Neuronal stem cell (in vitro differentiated cells): ENCODE measurements around the gene FYN.

Experiments used
- DNase-seq: peaks from one replicate; pipeline ENCODE4 v3.0.0-alpha.2; 2013; ENCODE audit warnings: low spot score
- H2AFZ ChIP-seq: one replicate; pipeline ENCODE4 v1.6.1; 2013; ENCODE audit warnings: mild to moderate bottlenecking, low read length, inconsistent platforms
- H2AK5ac ChIP-seq: 2 replicates; pipeline ENCODE4 v1.6.1; 2013; ENCODE audit warnings: low read depth, mild to moderate bottlenecking, inconsistent platforms, low read length, moderate library complexity, mixed read lengths
- H2BK120ac ChIP-seq: 2 replicates; pipeline ENCODE4 v1.6.1; 2013; ENCODE audit warnings: low read depth, mild to moderate bottlenecking, inconsistent platforms, low read length, moderate library complexity, mixed read lengths
- H2BK12ac ChIP-seq: one replicate; pipeline ENCODE4 v1.6.1; 2013; ENCODE audit warnings: low read length, inconsistent platforms
- H2BK15ac ChIP-seq: 2 replicates; pipeline ENCODE4 v1.6.1; 2013; ENCODE audit warnings: mild to moderate bottlenecking, low read length, inconsistent platforms, mixed read lengths
- H2BK5ac ChIP-seq: one replicate; pipeline ENCODE4 v1.6.1; 2013; ENCODE audit warnings: inconsistent platforms, mild to moderate bottlenecking, low read length, moderate library complexity
- H3K14ac ChIP-seq: one replicate; pipeline ENCODE4 v1.6.1; 2013; ENCODE audit warnings: low read length, inconsistent platforms
- H3K18ac ChIP-seq: 2 replicates; pipeline ENCODE4 v1.6.1; 2013; ENCODE audit warnings: low read length, inconsistent platforms
- H3K23ac ChIP-seq: 2 replicates; pipeline ENCODE4 v1.6.1; 2013; ENCODE audit warnings: low read depth, mild to moderate bottlenecking, mixed read lengths, low read length, inconsistent platforms; ENCODE audit not compliant: poor library complexity
- H3K27ac ChIP-seq: replicated peaks from 3 replicates; pipeline ENCODE4 v1.5.1; 2013; ENCODE audit warnings: low read length, inconsistent platforms
- H3K27me3 ChIP-seq, 3 experiments: 2 replicates each; pipeline ENCODE4 v1.6.1; 2013; ENCODE audit warnings: low read length in 3 of 3, mild to moderate bottlenecking in 2 of 3, inconsistent platforms in 1 of 3, low read depth in 1 of 3, mixed read lengths in 1 of 3, moderate library complexity in 1 of 3; ENCODE audit not compliant: control insufficient read depth in 3 of 3, insufficient read depth in 3 of 3
- H3K36me3 ChIP-seq, 2 donors: replicated peaks in 1 of 2; 2 replicates each; pipeline ENCODE4 v1.6.1; 2013; ENCODE audit warnings: low read length in 2 of 2; ENCODE audit not compliant: control insufficient read depth in 2 of 2, insufficient read depth in 2 of 2
- H3K4ac ChIP-seq: 2 replicates; pipeline ENCODE4 v1.6.1; 2013; ENCODE audit warnings: inconsistent platforms, mild to moderate bottlenecking, low read length, moderate library complexity
- H3K4me1 ChIP-seq, 2 donors: 1 replicate in 1 of 2; 2 replicates in 1 of 2; pipeline ENCODE4 v1.6.1; 2013; ENCODE audit warnings: low read length in 2 of 2, low read depth in 1 of 2; ENCODE audit not compliant: control insufficient read depth in 2 of 2, insufficient read depth in 1 of 2
- H3K4me2 ChIP-seq: one replicate; pipeline ENCODE4 v1.6.1; 2013; ENCODE audit warnings: mild to moderate bottlenecking, low read length, inconsistent platforms; ENCODE audit not compliant: insufficient read depth, poor library complexity, severe bottlenecking
- H3K4me3 ChIP-seq, 2 donors: 2 replicates each; pipeline ENCODE4 v1.5.1; 2013; ENCODE audit warnings: low read length in 2 of 2, mild to moderate bottlenecking in 2 of 2, inconsistent platforms in 1 of 2, moderate library complexity in 1 of 2
- H3K79me1 ChIP-seq: one replicate; pipeline ENCODE4 v1.6.1; 2013; ENCODE audit warnings: low read depth, mild to moderate bottlenecking, inconsistent platforms, low read length, moderate library complexity
- H3K9ac ChIP-seq: one replicate; pipeline ENCODE4 v1.6.1; 2013; ENCODE audit warnings: mild to moderate bottlenecking, low read depth, low read length, inconsistent platforms; ENCODE audit not compliant: poor library complexity
- H3K9me3 ChIP-seq, 2 donors: replicated peaks in 1 of 2; 2 replicates each; pipeline versions ENCODE3 to v1.6.1; 2013; ENCODE audit warnings: low read length in 2 of 2, mild to moderate bottlenecking in 2 of 2, inconsistent platforms in 1 of 2, low read depth in 1 of 2, mixed read lengths in 1 of 2, moderate library complexity in 1 of 2; ENCODE audit not compliant: control insufficient read depth in 2 of 2, insufficient read depth in 1 of 2
- H4K8ac ChIP-seq: one replicate; pipeline ENCODE4 v1.6.1; 2013; ENCODE audit warnings: low read depth, mild to moderate bottlenecking, inconsistent platforms, low read length, moderate library complexity
- H4K91ac ChIP-seq: one replicate; pipeline ENCODE4 v1.6.1; 2013; ENCODE audit warnings: low read length, low read depth, mild to moderate bottlenecking, inconsistent platforms; ENCODE audit not compliant: poor library complexity
- WGBS, 2 donors: extraction: QIAGEN DNeasy Blood & Tissue Kit; methylation state at CpG; one replicate each; pipeline ENCODE4 v1.1.7; 2013; ENCODE audit warnings: missing lambda C conversion rate in 2 of 2, mixed read lengths in 1 of 2; ENCODE audit not compliant: insufficient read length in 2 of 2, insufficient replicate concordance in 1 of 2; ENCODE audit errors: extremely low coverage in 2 of 2; 5-methylcytosine and 5-hydroxymethylcytosine counted together

Gene FYN

DNA sequence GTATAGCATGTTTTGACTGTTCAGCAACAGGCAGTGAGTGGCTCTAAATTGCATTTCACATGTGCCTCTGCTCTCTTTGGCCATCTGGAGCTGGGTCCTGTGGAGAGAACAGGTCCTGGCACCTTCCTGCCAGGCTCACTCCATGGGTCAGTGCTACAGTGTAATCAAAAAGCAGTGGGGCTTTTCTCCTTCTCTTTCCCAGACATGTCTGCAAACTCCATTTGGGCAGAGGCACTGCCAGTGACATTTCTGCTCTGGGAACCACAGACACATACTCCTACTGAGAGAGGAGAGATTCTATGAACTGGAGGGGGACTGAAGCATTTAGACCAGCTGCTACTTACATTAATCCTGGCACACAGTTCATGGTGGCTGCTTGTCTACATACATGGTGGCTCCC is 199.3 kb downstream of the FYN start:
- Histone ChIP-seq H3K9me3 (no peaks in the 10 kb centered on the region), H3K9ac (no peak overlapping the region), H2BK5ac (no peak overlapping the region), H4K91ac (peak overlapping the region; percentile 38), H3K23ac (no peak overlapping the region), H3K18ac (peak overlapping the region; percentile 81), H2AK5ac (peak overlapping the region; percentile 10), H2BK120ac (no peak overlapping the region), H3K4me3 (no peak overlapping the region), H3K27ac (peak overlapping the region; percentile 61), H2BK15ac (no peak overlapping the region), H3K14ac (no peak overlapping the region), H3K36me3 (peaks cover 14 to 98% of the 10 kb centered on the region in 2 donors), H3K4ac (no peak overlapping the region), H3K4me2 (no peak overlapping the region), H4K8ac (no peak overlapping the region), H3K27me3 (no peaks in the 10 kb centered on the region), H2AFZ (no peak overlapping the region), H2BK12ac (no peak overlapping the region), H3K4me1 (peaks cover 7 to 34% of the 10 kb centered on the region in 2 donors), H3K79me1 (no peaks in the 10 kb centered on the region)
- no peak for DNase-seq

DNA sequence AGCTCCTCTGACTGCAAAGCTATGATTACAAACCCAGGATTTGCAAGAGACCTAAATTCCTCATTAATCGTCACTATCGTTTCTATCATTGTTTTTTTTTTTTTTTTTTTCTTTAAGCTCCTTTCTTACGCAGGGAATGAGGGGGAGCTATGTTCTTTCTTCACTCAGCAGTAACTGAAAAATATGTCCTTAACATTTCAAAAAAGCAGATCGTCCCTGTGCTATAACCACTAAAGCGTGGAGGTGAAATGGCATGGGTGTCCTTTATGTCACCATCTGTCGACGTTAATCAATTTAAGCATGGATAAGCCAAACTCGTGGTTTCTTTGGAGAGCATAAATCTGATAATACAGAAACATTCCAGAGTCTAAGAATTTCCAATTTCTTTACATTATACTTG is 199.7 kb downstream of the FYN start:
- H3K23ac ChIP-seq = no peak overlapping the region
- H3K9ac ChIP-seq = no peak overlapping the region
- H3K4me2 ChIP-seq = no peak overlapping the region
- peaks cover 7 to 34% of the 10 kb centered on the region in 2 donors for H3K4me1 ChIP-seq
- H2BK120ac ChIP-seq = no peak overlapping the region
- WGBS, 2 donors = no CpG with 5 or more reads among the region's 8 CpGs
- no peak overlapping the region for H2BK12ac ChIP-seq
- no peak overlapping the region for H3K18ac ChIP-seq
- DNase-seq = no peak
- H2BK15ac ChIP-seq = no peak overlapping the region
- H3K9me3 ChIP-seq = no peaks in the 10 kb centered on the region
- peak overlapping the region; percentile 79 for H3K27ac ChIP-seq
- no peak overlapping the region for H3K14ac ChIP-seq
- H3K4ac ChIP-seq = no peak overlapping the region
- peak overlapping the region; percentile 10 for H2AK5ac ChIP-seq
- no peak overlapping the region for H2BK5ac ChIP-seq
- no peak overlapping the region for H4K8ac ChIP-seq
- H3K36me3 ChIP-seq = peaks cover 14 to 98% of the 10 kb centered on the region in 2 donors
- no peaks in the 10 kb centered on the region for H3K27me3 ChIP-seq
- no peak overlapping the region for H3K4me3 ChIP-seq
- H3K79me1 ChIP-seq = no peaks in the 10 kb centered on the region
- no peak overlapping the region for H4K91ac ChIP-seq
- H2AFZ ChIP-seq = no peak overlapping the region

DNA sequence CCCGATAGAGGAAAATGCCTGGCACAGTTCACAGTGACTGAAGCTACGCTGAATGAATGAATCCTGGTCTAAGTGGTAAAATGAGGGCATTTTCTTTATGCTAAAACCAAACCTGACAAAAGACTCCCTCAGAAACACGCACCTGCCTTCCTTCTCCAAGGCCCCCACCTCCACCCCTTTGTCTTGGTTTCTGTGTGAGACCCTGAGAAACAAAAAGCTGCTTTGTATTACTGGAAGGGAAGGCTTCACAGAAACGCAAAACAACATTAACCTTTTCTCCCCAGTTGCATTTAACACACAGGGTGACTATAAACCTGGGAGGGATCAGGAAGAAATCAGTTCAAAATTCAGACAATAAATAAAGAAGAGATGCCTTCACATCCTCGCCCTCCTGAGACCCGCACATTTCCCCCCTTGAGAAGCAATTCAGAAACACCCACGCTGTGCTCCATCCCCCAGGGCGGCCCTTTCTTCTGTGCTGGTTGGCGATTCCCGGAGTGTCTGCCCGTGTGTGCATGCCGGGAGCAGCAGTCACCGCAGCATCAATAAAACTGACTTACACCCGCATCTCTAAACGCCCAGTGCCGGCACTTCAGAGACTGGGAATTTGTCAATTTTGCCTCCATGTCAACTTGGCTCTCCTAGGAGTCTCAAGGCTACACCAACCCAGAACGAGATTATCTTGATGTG is 200.3 kb downstream of the FYN start:
- no peak overlapping the region for H3K4me3 ChIP-seq
- H4K91ac ChIP-seq = no peak overlapping the region
- H3K4me2 ChIP-seq = peak overlapping the region; percentile 40
- peak overlapping the region; percentile 21 for H3K18ac ChIP-seq
- H3K23ac ChIP-seq = no peak overlapping the region
- no peaks in the 10 kb centered on the region for H3K9me3 ChIP-seq
- no peak for DNase-seq
- H3K14ac ChIP-seq = no peak overlapping the region
- no peak overlapping the region for H2BK5ac ChIP-seq
- H3K79me1 ChIP-seq = no peaks in the 10 kb centered on the region
- no peak overlapping the region for H2AFZ ChIP-seq
- peaks cover 15 to 98% of the 10 kb centered on the region in 2 donors for H3K36me3 ChIP-seq
- H2BK120ac ChIP-seq = no peak overlapping the region
- no peak overlapping the region for H2AK5ac ChIP-seq
- H3K9ac ChIP-seq = no peak overlapping the region
- no CpG with 5 or more reads among the region's 17 CpGs for WGBS, 2 donors
- no peak overlapping the region for H2BK15ac ChIP-seq
- H2BK12ac ChIP-seq = no peak overlapping the region
- H3K4me1 ChIP-seq = peaks cover 7 to 34% of the 10 kb centered on the region in 2 donors
- no peak overlapping the region for H4K8ac ChIP-seq
- H3K27me3 ChIP-seq = no peaks in the 10 kb centered on the region
- no peak overlapping the region for H3K4ac ChIP-seq
- peak overlapping the region; percentile 79 for H3K27ac ChIP-seq

DNA sequence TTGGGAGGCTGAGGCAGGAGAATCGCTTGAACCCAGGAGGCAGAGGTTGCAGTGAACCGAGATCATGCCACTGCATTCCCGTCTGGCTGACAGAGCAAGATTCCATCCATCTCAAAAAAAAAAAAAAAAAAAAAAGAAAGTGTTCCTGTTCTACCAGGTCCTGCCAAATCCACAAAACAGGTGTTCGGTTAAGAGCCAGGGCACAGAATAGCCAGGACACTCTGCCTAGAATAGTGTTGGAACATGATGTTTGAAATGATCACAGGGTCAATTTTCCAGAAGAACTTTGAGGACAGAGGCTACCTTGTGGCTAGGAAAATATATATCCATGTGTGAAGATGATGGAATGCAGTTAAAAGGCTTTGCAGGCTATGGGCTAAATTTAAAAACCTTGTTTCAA is 203.9 kb downstream of the FYN start:
- H3K9me3 ChIP-seq = no peaks in the 10 kb centered on the region
- H3K9ac ChIP-seq = no peak overlapping the region
- H3K4ac ChIP-seq = no peak overlapping the region
- H3K18ac ChIP-seq = no peak overlapping the region
- no peak overlapping the region for H2BK5ac ChIP-seq
- no peak overlapping the region for H2AK5ac ChIP-seq
- H2BK120ac ChIP-seq = no peak overlapping the region
- H3K36me3 ChIP-seq = peaks cover 14 to 95% of the 10 kb centered on the region in 2 donors
- H3K79me1 ChIP-seq = peaks cover 4% of the 10 kb centered on the region
- H4K8ac ChIP-seq = no peak overlapping the region
- DNase-seq = no peak
- no peak overlapping the region for H3K27ac ChIP-seq
- peaks cover 11 to 26% of the 10 kb centered on the region in 2 donors for H3K4me1 ChIP-seq
- H3K14ac ChIP-seq = no peak overlapping the region
- no peak overlapping the region for H2AFZ ChIP-seq
- H2BK12ac ChIP-seq = no peak overlapping the region
- H4K91ac ChIP-seq = no peak overlapping the region
- WGBS, 2 donors = no CpG with 5 or more reads among the region's 4 CpGs
- no peak overlapping the region for H3K4me3 ChIP-seq
- H2BK15ac ChIP-seq = no peak overlapping the region
- H3K4me2 ChIP-seq = no peak overlapping the region
- H3K23ac ChIP-seq = no peak overlapping the region
- no peaks in the 10 kb centered on the region for H3K27me3 ChIP-seq
